PC-3 (cell line): ENCODE data around the gene STAT5A. TPM values are rescaled to one million over a fixed set of nuclear protein-coding genes. Genes with fewer than 3 reads are reported as not detected.

Source experiments
- ATAC-seq: fragments of 200-7000 bp; cut with Tn5 transposase; 2 replicates; pipeline ENCODE4 v1.9.1; 2020; ENCODE audit warnings: mild to moderate bottlenecking, moderate library complexity
- BruUV-seq: library from RNA; stranded (reverse); fragments of 400-500 nt; replicated peaks from 2 replicates; lab custom pipeline; 2021; lab: Mats Ljungman, UMichigan
- CTCF ChIA-PET: fragments of 300-600 bp; sonication (Branson Sonifier 250); formaldehyde crosslinking; loops from one replicate; lab custom pipeline; 2022; ENCODE audit warnings: antibody characterized with exemption; lab: Charles Lee
- POLR2A ChIA-PET: fragments of 300-600 bp; sonication (Branson Sonifier 250); formaldehyde crosslinking; loops from one replicate; lab custom pipeline; 2022; ENCODE audit warnings: antibody characterized with exemption; ENCODE audit not compliant: unreplicated experiment; lab: Charles Lee
- DNase-seq: peaks from one replicate; pipeline ENCODE4 v3.0.0-alpha.2; 2015
- H2AFZ ChIP-seq: fragments of 300-600 bp; sonication (generic); 2 replicates; pipeline ENCODE4 v1.6.0; 2016; ENCODE audit warnings: antibody characterized with exemption, low read length
- H3F3A ChIP-seq: fragments of 300-600 bp; sonication (generic); one replicate; pipeline ENCODE4 v1.6.0; 2017; ENCODE audit warnings: antibody characterized with exemption, low read length, control low read depth, mild to moderate bottlenecking; ENCODE audit not compliant: unreplicated experiment
- H3K27ac ChIP-seq: fragments of 300-600 bp; sonication (generic); 2 replicates; pipeline ENCODE4 v1.5.1; 2016; ENCODE audit warnings: mild to moderate bottlenecking, low read length
- H3K27me3 ChIP-seq: fragments of 300-600 bp; sonication (generic); 2 replicates; pipeline ENCODE4 v1.6.1; 2016; ENCODE audit warnings: low read length, mixed read lengths
- H3K36me3 ChIP-seq: fragments of 300-600 bp; sonication (generic); 2 replicates; pipeline ENCODE4 v1.6.1; 2016; ENCODE audit warnings: low read depth, mixed run types, low read length, mixed read lengths
- H3K4me1 ChIP-seq: fragments of 300-600 bp; sonication (generic); 2 replicates; pipeline ENCODE4 v1.5.1; 2016; ENCODE audit warnings: low read length; ENCODE audit not compliant: insufficient read depth
- H3K4me2 ChIP-seq: fragments of 300-600 bp; sonication (generic); 2 replicates; pipeline ENCODE4 v1.6.0; 2016; ENCODE audit warnings: low read length
- H3K4me3 ChIP-seq: fragments of 300-600 bp; sonication (generic); 2 replicates; pipeline ENCODE4 v1.5.1; 2016; ENCODE audit warnings: mild to moderate bottlenecking, low read length, mixed read lengths
- H3K79me2 ChIP-seq: fragments of 300-600 bp; sonication (generic); 2 replicates; pipeline ENCODE4 v1.6.1; 2017; ENCODE audit warnings: low read length, mixed read lengths
- H3K9ac ChIP-seq: fragments of 300-600 bp; sonication (generic); 2 replicates; pipeline ENCODE4 v1.6.0; 2016; ENCODE audit warnings: mild to moderate bottlenecking, low read length
- H3K9me2 ChIP-seq: fragments of 300-600 bp; sonication (generic); replicated peaks from 2 replicates; pipeline ENCODE4 v1.6.1; 2016; ENCODE audit warnings: mixed run types, low read length, mixed read lengths
- H3K9me3 ChIP-seq: fragments of 300-600 bp; sonication (generic); 2 replicates; pipeline ENCODE4 v1.6.1; 2016; ENCODE audit warnings: low read length, mixed read lengths
- H4K20me1 ChIP-seq: fragments of 300-600 bp; sonication (generic); 2 replicates; pipeline ENCODE4 v1.6.1; 2016; ENCODE audit warnings: low read length, mixed read lengths
- CTCF ChIP-seq: fragments of 300-600 bp; sonication (generic); conservative IDR thresholded peaks from 2 replicates; pipeline ENCODE4 v1.5.1; 2017; ENCODE audit warnings: antibody characterized with exemption, low read depth, mild to moderate bottlenecking, low read length
- EZH2 ChIP-seq: fragments of 300-600 bp; sonication (generic); IDR thresholded peaks from one replicate; pipeline ENCODE4 v1.6.1; 2017; ENCODE audit warnings: antibody characterized with exemption, mild to moderate bottlenecking, low read length; ENCODE audit not compliant: unreplicated experiment
- EZH2phosphoT487 ChIP-seq: fragments of 300-600 bp; sonication (generic); IDR thresholded peaks from 2 replicates; pipeline ENCODE4 v1.6.1; 2018; ENCODE audit warnings: mild to moderate bottlenecking, antibody characterized with exemption, low read length, borderline replicate concordance
- intact Hi-C: fragments of 100-400 bp; cut with micrococcal nuclease; formaldehyde crosslinking; loops from 2 replicates; pipeline ENCODE4 v1.9.0; 2023
- total RNA-seq: library from RNA; depleted of rRNA; stranded (reverse); fragments of >200 nt; gene quantifications from 2 replicates; pipeline ENCODE4 v1.2.3, GENCODE V29; 2014

STAT5A gene
- total RNA-seq, 1 experiment from 2014 or later = not detected

DNA sequence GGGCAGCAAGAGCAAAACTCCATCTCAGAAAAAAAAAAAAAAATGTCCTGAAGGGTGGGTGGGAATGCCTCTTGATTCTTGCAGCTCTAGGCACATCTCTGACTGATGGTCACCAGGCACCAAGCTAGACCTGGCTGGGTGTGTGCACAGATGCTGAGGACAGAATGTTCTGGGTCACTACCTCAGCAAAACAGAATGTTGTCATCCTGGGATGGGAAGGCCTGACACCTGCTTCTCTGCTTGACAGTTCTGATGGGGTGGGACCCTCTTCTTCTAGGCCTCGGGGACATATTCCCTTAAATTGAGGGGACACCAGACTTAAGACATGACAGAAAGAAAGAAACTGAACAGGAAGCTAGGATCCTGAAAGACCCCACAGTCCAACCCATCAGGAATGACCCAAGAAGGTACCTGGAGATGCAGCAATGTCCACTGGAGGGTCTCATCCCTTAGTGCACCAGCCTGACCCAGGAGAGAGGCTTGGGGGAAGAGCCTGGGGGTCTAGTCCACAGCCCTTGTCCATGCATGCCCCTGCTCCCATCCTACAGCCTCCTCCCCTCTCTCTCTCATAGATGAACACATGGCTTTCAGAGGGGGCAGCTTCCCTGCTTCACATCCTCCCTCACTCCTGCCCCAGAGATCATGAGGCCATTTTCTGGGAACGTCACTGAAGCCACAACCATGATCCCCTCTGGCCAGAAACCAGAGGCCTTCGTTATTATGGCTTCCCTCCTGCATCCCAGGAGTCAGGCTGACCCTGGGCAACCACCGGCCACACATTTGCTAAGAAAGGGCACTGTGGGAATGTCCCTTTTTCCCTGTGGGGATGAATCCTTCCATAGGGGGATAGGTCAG is 8.3 kb upstream of the STAT5A start:
- no TSS peak for BruUV-seq
- Histone ChIP-seq H2AFZ (no peak overlapping the region), H3K79me2 (no peaks in the 10 kb centered on the region), H3K4me3 (no peak overlapping the region), H3K4me2 (no peak overlapping the region), H4K20me1 (no peaks in the 10 kb centered on the region), H3K36me3 (no peaks in the 10 kb centered on the region), H3K4me1 (no peaks in the 10 kb centered on the region), H3K9me3 (no peaks in the 10 kb centered on the region), H3K27ac (no peak overlapping the region), H3K27me3 (no peaks in the 10 kb centered on the region), H3K9ac (no peak overlapping the region), H3K9me2 (no peaks in the 10 kb centered on the region), H3F3A (no peaks in the 10 kb centered on the region)
- CTCF ChIA-PET = no interaction called here
- TF ChIP-seq EZH2 (no peak), EZH2phosphoT487 (no peak), CTCF (no peak)
- POLR2A ChIA-PET = no interaction called here
- ATAC-seq (no peak), DNase-seq (no peak)
- intact Hi-C loops = no loop called here

DNA sequence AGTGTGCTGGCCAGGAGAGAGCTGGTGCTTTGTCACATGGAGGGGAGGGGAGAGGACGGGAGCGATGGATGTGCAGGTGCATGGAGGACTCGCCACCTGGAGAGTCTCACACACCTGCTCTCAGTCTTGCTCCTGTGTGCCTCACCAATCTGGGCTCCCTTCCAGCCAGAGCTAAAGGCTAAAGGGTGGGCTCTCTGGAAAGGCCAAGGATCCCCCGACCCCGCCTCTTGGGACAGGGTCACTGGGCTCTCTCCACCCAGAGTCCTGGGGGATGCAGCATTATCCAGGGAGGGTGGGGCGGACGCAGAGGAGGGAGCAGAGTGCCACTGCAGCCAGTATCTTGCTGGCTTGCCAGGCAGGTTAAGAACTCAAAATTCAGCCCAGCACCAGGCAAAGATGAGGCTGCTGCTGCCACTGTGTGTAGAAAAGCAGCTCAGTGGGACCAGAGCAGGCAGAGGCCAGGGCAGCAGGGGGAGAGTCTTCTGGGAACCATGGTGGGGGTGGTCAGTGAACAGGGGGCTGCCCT is 6.7 kb upstream of the STAT5A start:
- Histone ChIP-seq H3K9me2 (no peaks in the 10 kb centered on the region), H3K9ac (no peak overlapping the region), H3K27ac (no peak overlapping the region), H3K9me3 (no peaks in the 10 kb centered on the region), H3K36me3 (no peaks in the 10 kb centered on the region), H2AFZ (no peak overlapping the region), H3F3A (no peaks in the 10 kb centered on the region), H3K27me3 (no peaks in the 10 kb centered on the region), H3K4me1 (no peaks in the 10 kb centered on the region), H3K79me2 (no peaks in the 10 kb centered on the region), H4K20me1 (no peaks in the 10 kb centered on the region), H3K4me2 (no peak overlapping the region), H3K4me3 (no peak overlapping the region)
- no TSS peak for BruUV-seq
- CTCF ChIA-PET = no interaction called here
- POLR2A ChIA-PET = no interaction called here
- DNase-seq = no peak
- TF ChIP-seq EZH2phosphoT487 = no peak
- no peak for TF ChIP-seq CTCF
- no peak for TF ChIP-seq EZH2
- no peak for ATAC-seq
- intact Hi-C loops = no loop called here
